Measurements from ENCODE around the gene RGL4.

The RGL4 gene

DNA sequence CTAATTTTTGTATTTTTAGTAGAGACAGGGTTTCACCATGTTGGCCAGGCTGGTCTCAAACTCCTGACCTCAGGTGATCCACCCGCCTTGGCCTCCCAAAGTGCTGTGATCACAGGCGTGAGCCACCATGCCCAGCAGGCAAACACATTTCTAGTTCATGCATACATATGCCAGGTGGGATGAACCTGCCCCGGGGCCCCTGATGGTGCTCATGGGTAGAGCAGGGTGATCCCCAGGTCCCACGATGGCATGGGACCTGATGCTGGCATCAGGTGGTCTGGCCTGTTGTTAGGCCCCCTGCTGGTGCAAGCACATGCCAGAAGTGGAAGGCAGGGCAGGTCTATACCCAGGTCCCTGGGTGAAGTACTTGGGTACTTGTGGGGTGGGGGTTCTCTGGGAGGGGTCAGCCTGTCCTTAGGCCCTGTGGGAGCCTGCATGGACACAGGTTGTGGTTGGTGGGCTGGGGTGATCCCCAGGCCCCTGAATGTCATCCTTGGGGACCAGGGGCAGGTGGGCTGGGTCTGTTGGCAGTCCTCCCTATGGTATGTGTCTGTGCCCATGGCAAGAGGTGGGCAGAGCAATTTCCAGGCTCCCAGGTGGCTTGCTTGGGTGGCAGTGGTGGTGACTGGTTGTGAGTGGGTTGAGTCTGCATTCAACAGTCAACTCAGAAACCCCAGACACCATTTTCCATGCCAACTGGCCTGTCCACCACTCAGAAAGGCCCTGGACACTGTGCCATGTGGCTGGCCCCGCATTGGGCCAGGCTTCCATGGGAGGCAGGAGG, 9.6 kb upstream of the RGL4 start:
- no peak for DNase-seq (ENCODE audit: low read depth in 2 of 2)

- DNase-seq (ENCODE audit: low read depth in 2 of 2): no peak
These were observed 8.7 kb upstream of the RGL4 start for GRCh38 chr22:23682077-23682476.

DNA sequence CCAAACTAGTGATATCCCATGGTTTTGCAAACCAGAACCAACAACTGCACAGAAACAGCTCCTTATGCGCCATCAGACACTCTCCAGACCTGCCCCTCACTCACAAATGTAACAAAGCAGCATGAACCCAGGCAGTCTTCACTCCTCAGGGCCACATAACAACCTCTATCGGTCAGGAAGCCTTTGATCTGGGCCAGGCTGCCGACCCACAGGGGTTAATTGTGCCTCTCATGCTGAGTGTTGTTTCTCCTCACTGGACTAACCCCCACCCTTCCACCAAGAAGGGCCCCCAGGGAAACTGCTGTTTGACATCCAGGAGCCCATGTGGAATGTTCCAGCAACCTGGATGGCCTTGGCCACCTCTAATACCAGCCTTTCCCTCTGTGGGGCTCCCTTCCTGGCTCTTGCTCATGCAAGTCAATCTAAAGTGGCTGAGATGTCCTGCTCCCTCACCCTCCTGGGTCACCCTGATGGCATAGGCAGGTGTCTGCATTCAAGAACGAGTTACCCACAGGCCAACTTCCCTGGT, 7.9 kb upstream of the RGL4 start:
- DNase-seq (ENCODE audit: low read depth in 2 of 2): no peak

DNA sequence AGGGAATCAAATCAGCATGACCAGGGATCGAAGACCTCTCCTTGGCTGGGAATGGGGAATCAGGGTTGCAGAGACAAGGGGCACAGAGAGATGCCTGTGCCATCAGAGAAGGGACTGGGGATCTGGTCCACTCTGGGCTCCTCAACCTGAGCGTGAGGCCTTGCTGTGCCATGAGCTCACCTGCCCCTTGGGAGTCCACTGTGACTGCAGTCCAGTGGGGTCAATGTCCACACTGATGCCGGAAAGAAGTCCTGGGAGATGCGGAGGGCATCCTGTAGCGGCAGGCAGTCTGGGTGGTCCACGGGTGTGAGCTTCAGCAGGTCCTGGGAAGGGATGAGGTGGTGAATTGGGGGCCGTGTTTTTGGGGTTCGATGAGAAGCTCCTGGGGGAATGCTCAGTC, 7.3 kb upstream of the RGL4 start:
- DNase-seq (ENCODE audit: low read depth in 2 of 2): no peak

GRCh38 chr22:23684026-23684425, 6.8 kb upstream of the RGL4 start:
- DNase-seq (ENCODE audit: low read depth in 2 of 2): no peak

DNA sequence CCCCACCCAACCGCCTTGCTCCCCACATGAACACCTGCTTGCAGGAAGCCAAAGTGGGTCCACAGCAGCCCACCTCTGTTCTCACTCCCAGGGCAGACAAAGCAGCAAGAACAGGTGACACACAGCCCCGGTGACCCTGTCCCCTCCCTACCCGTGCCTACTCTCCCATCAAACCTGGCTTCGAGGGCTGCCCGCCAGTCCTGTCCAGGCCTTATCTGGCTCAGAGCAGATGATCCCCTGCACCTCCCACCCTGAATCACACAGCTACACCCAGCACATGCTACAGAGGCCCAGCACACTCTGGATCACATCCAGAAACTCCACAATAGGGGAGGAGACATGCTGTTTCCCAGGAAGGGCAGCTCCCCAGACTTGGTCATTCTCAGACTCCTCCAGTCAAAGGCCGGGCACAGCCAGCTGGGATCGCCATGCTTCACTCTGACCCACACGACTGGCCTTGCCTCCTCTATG, 6.2 kb upstream of the RGL4 start:
- no peak for DNase-seq (ENCODE audit: low read depth in 2 of 2)

DNA sequence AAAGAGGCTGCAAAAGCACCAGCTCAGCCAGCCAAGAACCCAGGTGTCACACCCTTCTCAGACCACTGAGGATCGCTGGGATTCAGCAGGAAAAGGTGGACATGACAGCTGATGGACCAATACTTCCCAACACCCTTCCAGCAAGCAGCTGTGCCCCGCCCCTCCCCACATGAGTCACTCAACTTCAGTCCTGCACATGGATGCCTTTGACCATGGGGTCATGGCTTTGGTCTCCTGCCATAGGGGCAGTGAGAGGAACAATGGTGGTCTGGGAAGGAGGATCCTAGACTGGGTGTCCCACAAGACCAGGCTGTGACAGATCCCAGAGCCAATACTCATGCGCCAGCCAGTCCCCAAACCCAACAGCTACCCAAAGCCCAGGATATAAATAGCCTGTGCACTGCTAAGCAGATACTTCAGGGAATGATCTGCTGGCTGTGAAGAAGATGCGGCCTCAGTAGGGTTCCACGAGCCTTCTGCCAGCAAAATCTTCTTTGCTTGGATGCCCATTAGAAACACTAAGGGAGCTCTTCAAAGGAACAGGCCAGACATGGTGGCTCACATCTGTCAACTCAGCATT, 5.5 kb upstream of the RGL4 start:
- DNase-seq (ENCODE audit: low read depth in 2 of 2): no peak

- no peak for DNase-seq (ENCODE audit: low read depth in 2 of 2)
These were observed 4.3 kb upstream of the RGL4 start for GRCh38 chr22:23686416-23687024.

GRCh38 chr22:23688121-23688520, 2.7 kb upstream of the RGL4 start:
- DNase-seq (ENCODE audit: low read depth in 2 of 2): no peak

DNA sequence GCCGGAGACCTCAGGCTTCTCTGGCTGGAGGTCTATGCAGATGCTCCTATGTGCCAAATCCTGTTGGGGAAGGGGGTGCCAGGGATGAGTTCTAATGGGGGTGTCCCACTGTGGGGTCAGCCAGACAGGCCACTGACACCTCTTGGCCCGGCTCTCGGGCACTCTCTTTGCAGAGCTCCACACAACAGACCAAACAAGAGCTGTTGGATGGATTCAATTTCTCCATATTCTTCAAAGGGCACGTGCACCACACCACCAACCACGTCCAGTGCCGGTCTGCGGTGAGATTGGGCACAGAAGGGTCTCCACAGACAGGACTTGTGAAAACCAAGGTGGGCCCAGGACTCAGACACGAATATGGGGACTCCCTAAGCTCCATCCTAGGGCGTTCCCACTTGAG, 2.2 kb upstream of the RGL4 start:
- no peak for DNase-seq (ENCODE audit: low read depth in 2 of 2)

- no peak for DNase-seq (ENCODE audit: low read depth in 2 of 2)
These were observed 1.4 kb upstream of the RGL4 start for GRCh38 chr22:23689414-23689813.

- no peak for DNase-seq (ENCODE audit: low read depth in 2 of 2)
These were observed 1.1 kb downstream of the RGL4 start for GRCh38 chr22:23691748-23692423.

- no peak for DNase-seq (ENCODE audit: low read depth in 2 of 2)
These were observed 1.9 kb downstream of the RGL4 start for GRCh38 chr22:23692598-23693291.

GRCh38 chr22:23693979-23694680, 3.3 kb downstream of the RGL4 start:
- DNase-seq (ENCODE audit: low read depth in 2 of 2): no peak

DNA sequence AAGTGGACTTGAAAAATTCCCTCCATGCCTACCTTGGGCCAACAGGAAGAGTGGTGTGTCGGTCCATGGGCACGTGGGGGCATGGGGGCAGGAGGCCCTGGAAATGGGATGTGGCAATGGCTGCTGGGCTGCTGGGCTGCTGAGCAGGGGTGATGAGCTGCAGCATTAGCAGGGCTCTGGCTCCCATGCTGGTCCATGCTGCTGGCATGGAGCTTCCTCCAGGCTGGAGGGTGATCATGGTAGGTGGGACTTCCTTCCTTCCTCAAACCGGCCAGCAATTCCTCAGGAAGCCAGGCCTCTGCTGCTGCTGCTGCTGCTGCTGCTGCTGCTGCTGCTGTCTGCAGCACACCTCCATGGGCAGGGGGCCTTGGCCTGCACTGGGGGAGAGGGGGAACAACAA, 4.3 kb downstream of the RGL4 start:
- no peak for DNase-seq (ENCODE audit: low read depth in 2 of 2)

GRCh38 chr22:23695571-23696325, 4.9 kb downstream of the RGL4 start:
- no peak for DNase-seq (ENCODE audit: low read depth in 2 of 2)

- peak; percentile 40 to 54 for DNase-seq (ENCODE audit: low read depth in 2 of 2)
These were observed 5.6 kb downstream of the RGL4 start for GRCh38 chr22:23696326-23696851.

GRCh38 chr22:23697031-23697970, 6.5 kb downstream of the RGL4 start:
- no peak for DNase-seq (ENCODE audit: low read depth in 2 of 2)

DNA sequence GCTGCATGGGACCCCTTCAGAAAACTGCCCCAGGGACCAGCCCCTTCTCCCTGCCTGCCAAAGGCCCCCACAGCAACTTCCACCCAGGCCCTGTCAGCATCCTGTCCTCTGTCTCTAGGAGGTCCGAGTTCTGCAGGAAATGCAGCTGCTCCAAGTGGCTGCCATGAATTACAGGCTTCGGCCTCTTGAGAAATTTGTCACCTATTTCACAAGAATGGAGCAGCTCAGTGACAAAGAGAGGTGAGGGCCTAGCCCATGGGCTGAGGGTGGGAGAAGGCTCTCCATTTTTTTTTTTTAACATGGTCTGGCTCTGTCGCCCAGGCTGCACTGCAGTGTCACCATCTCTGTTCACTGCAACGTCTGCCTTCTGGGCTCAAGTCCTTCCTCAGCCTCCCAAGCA, 7.3 kb downstream of the RGL4 start:
- no peak for DNase-seq (ENCODE audit: low read depth in 2 of 2)
